ENCODE data around the gene MARCO.

DNA sequence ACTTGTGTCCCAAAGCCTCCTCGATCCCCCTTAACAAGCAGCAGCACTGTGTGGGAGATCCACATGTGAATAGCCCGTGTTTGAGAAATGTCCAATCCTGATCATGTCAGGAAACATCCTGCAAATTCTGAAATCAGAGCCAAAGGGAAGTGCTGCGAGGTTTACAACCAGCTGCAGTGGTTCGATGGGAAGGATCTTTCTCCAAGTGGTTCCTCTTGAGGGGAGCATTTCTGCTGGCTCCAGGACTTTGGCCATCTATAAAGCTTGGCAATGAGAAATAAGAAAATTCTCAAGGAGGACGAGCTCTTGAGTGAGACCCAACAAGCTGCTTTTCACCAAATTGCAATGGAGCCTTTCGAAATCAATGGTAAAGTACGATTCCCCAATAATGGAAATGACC, at the start of gene MARCO:
- TF ChIP-seq SMC3 (conservative IDR thresholded peaks at IDR 0.05; ENCODE audit: poor library complexity), result no peak
- TF ChIP-seq, protein P1, sequence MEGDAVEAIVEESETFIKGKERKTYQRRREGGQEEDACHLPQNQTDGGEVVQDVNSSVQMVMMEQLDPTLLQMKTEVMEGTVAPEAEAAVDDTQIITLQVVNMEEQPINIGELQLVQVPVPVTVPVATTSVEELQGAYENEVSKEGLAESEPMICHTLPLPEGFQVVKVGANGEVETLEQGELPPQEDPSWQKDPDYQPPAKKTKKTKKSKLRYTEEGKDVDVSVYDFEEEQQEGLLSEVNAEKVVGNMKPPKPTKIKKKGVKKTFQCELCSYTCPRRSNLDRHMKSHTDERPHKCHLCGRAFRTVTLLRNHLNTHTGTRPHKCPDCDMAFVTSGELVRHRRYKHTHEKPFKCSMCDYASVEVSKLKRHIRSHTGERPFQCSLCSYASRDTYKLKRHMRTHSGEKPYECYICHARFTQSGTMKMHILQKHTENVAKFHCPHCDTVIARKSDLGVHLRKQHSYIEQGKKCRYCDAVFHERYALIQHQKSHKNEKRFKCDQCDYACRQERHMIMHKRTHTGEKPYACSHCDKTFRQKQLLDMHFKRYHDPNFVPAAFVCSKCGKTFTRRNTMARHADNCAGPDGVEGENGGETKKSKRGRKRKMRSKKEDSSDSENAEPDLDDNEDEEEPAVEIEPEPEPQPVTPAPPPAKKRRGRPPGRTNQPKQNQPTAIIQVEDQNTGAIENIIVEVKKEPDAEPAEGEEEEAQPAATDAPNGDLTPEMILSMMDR (IDR thresholded peaks at IDR 0.05; ENCODE audit: poor library complexity, severe bottlenecking), result no peak
- TF ChIP-seq EP300 (conservative IDR thresholded peaks at IDR 0.05; ENCODE audit: poor library complexity, severe bottlenecking), result no peak
- no peak for TF ChIP-seq POLR2AphosphoS5 (IDR thresholded peaks at IDR 0.05)
- TF ChIP-seq, protein P2, sequence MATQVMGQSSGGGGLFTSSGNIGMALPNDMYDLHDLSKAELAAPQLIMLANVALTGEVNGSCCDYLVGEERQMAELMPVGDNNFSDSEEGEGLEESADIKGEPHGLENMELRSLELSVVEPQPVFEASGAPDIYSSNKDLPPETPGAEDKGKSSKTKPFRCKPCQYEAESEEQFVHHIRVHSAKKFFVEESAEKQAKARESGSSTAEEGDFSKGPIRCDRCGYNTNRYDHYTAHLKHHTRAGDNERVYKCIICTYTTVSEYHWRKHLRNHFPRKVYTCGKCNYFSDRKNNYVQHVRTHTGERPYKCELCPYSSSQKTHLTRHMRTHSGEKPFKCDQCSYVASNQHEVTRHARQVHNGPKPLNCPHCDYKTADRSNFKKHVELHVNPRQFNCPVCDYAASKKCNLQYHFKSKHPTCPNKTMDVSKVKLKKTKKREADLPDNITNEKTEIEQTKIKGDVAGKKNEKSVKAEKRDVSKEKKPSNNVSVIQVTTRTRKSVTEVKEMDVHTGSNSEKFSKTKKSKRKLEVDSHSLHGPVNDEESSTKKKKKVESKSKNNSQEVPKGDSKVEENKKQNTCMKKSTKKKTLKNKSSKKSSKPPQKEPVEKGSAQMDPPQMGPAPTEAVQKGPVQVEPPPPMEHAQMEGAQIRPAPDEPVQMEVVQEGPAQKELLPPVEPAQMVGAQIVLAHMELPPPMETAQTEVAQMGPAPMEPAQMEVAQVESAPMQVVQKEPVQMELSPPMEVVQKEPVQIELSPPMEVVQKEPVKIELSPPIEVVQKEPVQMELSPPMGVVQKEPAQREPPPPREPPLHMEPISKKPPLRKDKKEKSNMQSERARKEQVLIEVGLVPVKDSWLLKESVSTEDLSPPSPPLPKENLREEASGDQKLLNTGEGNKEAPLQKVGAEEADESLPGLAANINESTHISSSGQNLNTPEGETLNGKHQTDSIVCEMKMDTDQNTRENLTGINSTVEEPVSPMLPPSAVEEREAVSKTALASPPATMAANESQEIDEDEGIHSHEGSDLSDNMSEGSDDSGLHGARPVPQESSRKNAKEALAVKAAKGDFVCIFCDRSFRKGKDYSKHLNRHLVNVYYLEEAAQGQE (IDR thresholded peaks at IDR 0.05; ENCODE audit: borderline replicate concordance), result no peak
- TF ChIP-seq EZH2 (IDR thresholded peaks at IDR 0.05; ENCODE audit: borderline replicate concordance, insufficient read depth, low read length, poor library complexity, severe bottlenecking), result no peak
- no peak for TF ChIP-seq TAF1 (IDR thresholded peaks at IDR 0.05; ENCODE audit: low read depth)

Measured in neural cell (in vitro differentiated cells).